Measurements from ENCODE around the gene AAGAB.

DNA sequence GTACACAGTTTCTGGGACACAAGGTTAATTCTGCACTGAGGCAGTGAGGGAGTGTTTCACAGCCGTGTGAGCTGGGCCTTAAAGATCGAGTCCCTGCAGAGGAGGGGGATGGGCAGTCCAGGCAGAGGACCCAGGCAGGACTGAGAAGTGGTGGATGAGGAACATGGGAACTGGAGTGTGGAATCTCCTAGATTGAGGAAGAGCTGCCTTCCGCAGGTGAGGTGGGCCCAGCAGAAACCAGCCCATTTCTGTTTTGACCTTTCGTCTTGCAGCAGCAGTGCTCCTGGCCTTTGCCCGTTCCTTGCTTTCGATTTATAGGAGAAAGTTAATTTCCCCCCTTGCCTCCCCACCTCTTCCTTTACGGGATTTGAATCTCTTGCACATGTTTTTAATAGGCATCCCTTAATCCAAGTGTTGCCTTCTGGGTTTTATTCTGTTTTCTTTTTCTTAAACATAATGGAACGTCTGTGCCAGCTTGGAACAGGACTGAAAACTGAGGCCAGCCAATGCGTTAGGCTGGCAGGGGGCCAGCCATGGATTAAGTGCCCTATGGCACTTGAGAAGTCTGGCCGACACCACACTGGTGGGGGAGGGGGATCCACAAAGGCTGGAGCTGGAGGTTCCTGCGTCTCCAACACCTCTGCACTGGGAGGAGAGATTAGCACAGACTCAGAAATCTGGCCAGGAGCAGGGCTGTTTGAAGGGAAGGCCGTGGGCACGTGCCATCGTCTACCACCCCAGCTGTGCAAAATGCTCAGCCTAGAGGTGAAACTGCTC lies 78.1 kb downstream of the AAGAB start:
- no peak for TF ChIP-seq EZH2 (IDR thresholded peaks at IDR 0.05; ENCODE audit: low read depth)
- TF ChIP-seq, protein P1, sequence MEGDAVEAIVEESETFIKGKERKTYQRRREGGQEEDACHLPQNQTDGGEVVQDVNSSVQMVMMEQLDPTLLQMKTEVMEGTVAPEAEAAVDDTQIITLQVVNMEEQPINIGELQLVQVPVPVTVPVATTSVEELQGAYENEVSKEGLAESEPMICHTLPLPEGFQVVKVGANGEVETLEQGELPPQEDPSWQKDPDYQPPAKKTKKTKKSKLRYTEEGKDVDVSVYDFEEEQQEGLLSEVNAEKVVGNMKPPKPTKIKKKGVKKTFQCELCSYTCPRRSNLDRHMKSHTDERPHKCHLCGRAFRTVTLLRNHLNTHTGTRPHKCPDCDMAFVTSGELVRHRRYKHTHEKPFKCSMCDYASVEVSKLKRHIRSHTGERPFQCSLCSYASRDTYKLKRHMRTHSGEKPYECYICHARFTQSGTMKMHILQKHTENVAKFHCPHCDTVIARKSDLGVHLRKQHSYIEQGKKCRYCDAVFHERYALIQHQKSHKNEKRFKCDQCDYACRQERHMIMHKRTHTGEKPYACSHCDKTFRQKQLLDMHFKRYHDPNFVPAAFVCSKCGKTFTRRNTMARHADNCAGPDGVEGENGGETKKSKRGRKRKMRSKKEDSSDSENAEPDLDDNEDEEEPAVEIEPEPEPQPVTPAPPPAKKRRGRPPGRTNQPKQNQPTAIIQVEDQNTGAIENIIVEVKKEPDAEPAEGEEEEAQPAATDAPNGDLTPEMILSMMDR (conservative IDR thresholded peaks at IDR 0.05): no peak

All from PC-9 (cell line).